Measurements from ENCODE around the gene LHFPL6. TPM values are rescaled to one million over a fixed set of nuclear protein-coding genes. Genes with fewer than 3 reads are reported as not detected.

The LHFPL6 gene
- total RNA-seq, 1 donor from 2014 or later: 24.5 TPM

DNA sequence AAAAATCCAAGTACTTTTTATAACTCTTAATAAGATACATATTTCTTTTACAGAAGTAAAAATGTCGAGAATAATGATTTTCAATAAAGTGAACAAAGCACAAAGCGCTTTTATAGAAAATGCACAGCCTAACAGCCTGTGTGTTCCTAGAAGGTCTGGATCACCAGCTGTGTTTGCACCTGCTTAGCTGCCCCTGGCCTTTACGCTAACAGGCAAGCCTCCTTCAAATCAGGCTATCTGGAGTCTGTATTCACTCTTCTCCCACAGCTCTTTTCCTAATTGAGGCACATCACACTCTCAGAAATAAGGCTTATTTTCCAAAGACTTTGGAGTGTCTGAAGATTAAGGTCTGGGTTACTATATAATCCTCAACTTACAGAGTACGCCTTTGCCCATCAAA, 183.1 kb downstream of the LHFPL6 start:
- FAIRE-seq: no peak
- DNase-seq (ENCODE audit: low spot score in 2 of 2): no peak

- FAIRE-seq (no peak), DNase-seq (ENCODE audit: low spot score in 2 of 2) (no peak)
Measured at GRCh38 chr13:39419068-39419467, 183.9 kb downstream of the LHFPL6 start.

DNA sequence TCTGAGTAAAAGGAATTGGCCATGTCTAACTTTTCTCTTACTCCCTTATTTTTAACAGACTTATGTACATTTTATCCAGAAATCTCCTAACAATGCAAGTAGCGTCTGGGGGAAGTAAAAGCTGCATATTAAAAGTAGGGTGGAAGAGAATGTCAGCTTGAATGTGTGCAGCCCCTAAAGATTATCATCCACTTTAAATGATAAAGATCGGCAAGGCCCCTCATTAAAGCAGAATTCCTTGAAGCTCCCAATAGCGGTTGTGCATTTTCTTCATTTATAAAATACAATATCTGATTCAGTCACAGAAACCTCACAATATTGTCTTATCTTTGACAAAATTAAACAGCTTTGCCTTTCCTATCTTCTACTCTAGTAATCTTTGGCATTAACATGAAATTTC, 184.6 kb downstream of the LHFPL6 start:
- DNase-seq (ENCODE audit: low spot score in 2 of 2) (no peak), FAIRE-seq (no peak)

DNA sequence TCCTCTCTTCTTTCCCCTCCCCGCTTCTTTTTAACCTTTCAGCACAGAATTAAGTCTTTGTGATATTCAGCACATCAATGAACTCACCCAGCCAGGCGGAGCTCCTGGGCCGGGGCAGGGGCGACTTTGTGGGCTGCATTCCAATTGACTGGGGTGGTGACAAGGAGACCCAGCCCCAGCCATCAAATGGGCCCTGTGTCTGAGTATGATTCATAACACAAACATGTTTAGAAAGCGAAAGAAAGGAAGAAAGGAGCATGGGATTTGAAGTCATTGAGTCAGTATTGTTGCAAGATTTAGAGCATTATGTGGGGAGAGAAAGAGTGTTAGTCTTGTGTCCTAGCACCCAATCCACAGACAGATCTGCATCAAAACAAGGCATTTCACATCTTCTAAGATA, 185.3 kb downstream of the LHFPL6 start:
- FAIRE-seq (no peak), DNase-seq (ENCODE audit: low spot score in 2 of 2) (no peak)

- DNase-seq (ENCODE audit: low spot score in 2 of 2): no peak
- FAIRE-seq: no peak
Measured at GRCh38 chr13:39417131-39417530, 185.9 kb downstream of the LHFPL6 start.

DNA sequence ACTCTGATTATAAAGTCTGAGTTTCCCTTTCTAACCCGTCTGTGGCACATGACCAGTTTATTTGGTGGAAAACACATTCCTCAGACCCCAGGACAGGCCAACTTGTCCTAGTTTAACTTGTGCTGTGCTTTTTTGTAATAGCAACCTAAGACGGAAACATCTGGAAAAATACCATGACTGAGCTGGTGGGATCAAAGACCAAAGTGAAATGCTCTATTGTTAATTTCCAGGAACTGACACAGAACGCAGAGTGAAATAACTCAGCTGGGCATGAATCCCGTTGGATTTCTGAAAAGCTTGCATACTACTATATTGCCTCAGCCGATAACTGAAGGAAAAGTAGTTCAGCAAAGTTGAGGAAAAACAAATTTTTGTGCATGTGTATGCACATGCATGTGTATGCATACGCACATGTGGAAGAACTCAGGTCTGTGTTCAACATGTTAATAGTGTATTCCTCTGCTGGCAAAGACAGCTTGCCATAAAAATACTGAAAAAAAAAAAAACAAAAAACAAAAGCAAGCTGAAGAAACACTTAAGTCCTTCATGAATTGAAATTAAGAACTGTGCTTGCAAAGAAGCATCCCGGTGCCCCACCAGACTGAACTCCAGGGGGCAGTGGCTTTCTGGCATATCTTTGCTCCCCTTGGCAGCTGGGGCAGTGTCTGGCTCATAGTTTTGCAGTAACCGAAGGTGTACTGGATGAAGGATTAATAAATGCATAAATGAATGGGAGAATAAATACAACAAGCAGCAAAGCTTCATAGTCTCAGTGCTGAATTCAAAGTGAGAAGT, 187.8 kb downstream of the LHFPL6 start:
- DNase-seq (ENCODE audit: low spot score in 2 of 2) (no peak), FAIRE-seq (no peak)

DNA sequence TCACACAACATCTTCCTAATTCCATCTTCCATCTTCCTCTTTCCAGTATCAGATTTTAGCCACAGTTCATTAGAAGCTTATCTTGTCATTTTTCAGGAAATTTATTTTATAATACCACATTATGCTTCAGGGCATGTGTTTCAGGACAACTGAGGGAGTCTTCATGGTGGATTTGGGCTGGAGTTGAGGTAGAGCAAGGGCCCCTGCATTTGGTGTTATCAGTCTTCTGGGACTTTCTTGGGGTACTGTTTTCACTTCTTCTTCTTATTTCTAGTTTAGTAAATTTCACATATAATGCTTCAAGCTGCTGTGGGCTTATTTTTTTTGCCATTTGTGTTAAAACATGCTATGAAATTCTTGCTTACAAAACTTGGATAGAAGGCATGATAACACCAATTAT, 188.7 kb downstream of the LHFPL6 start:
- FAIRE-seq (no peak), DNase-seq (ENCODE audit: low spot score in 2 of 2) (no peak)

DNA sequence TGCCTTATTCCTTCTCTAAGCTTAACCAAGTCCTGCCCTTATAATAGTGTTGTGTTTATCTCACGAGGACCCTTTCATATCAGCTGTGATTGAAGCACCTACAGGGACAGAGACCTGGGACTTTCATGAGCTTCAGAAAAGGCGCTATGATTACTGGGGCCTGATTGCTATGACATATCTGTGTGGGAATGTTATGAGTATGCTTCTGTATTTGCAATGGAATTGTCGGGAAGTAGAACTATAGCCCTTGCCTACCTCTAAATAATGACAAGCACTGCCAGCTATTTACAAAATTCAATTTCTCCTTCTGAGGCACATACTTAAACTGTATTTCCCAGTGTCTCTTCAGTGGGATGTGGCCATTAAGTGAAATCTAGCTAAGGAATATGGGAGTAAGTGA, 191.5 kb downstream of the LHFPL6 start:
- DNase-seq (ENCODE audit: low spot score in 2 of 2) (no peak), FAIRE-seq (no peak)

DNA sequence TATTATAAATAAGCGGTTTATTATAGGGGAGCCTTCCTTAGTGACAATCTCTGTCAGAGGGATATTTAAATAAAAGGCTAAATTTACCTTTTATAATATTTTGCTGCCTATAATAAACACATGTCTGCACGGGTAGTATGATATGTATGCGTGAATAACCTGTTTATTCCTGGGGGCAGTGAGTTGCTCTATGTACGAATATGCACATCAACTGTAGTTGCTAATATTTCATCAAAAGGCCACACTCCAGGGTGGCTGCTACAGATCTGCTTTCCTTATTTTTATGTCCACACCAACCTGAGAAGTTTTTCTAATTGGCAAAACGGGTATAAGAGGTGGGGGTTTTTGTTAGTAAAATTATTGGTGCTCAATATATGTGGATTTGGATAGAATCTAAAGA, 192.0 kb downstream of the LHFPL6 start:
- no peak for FAIRE-seq

DNA sequence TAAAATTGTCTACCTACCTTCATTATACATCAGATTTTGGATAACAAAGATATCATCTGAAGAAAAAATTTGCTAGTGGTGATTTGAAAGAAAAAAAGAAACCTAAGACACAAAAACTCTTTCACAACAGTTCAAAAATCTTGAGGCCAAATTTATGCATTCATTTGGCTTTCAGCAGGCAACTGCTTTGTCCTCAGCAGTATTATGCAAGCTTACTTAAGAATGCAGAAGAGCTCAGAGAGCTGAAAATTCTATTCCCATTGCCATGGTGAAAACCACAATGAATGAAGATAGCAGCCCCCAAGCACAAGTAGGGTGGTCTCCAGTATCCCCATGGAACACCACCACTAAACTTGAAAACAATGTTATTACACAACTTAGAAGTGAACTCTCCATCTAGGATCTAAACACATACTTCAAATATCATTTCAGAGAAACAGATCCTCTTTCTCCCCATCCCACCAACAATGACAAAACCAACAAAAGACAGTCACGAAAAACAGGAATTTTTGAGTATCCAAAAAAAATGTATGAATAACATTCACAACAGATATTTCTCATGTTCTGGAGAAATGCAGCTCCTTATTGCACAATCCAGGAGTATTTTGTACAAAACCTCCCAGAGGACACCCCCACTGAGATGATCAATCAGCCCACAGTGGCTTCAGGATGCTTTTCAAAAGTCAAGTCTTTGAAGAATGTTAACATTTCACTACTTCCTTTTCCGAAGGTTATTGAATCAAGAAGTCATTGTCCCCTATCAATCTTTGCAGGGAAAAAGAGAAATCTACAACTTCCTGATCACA, 192.7 kb downstream of the LHFPL6 start:
- DNase-seq (ENCODE audit: low spot score in 2 of 2) (no peak), FAIRE-seq (no peak)

More for the DNA sequence above, 192.0 kb downstream of the LHFPL6 start:
- DNase-seq (ENCODE audit: low spot score in 2 of 2): no peak

DNA sequence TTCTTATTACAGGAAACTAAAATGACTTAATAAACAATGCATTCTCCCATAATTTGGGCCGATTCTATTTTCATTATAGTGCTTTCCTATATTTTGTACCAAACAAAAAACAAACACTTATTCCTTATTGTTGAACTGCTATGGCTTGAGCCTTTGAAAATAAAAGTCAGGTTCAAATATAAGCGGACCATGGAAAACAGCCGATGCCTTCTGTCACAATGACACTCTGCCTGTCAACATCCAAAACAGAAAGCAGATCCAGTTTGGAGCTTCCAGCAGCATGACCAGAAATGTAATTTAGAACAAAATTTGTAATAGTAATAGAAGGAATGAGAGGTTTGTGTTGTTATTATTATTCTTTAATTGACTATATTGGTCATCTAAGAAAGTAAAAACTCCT, 194.5 kb downstream of the LHFPL6 start:
- DNase-seq (ENCODE audit: low spot score in 2 of 2) (no peak), FAIRE-seq (no peak)

GRCh38 chr13:39407786-39408185, 195.2 kb downstream of the LHFPL6 start:
- DNase-seq (ENCODE audit: low spot score in 2 of 2): no peak
- no peak for FAIRE-seq

- DNase-seq (ENCODE audit: low spot score in 2 of 2) (no peak), FAIRE-seq (no peak)
Measured at GRCh38 chr13:39407138-39407537, 195.9 kb downstream of the LHFPL6 start.

DNA sequence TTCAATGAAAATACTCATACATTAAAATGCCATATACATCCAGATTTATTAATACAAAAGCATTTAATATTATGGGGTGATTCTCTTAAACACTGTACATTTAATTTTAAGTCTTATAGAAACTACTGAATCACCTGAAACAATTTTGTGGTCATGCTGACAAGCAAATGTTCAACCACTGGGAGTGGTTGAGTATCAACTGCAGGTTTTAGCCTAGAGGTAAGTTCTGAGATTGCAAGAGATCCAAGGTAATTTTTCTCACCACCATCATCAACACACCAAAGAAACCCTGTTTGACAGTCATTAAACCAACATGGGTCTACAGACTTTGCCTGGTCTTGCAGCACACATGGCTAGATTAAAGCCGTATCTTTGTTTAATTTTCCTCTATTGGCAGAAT, 196.3 kb downstream of the LHFPL6 start:
- no peak for DNase-seq (ENCODE audit: low spot score in 2 of 2)
- no peak for FAIRE-seq

GRCh38 chr13:39405596-39406205, 197.3 kb downstream of the LHFPL6 start:
- DNase-seq (ENCODE audit: low spot score in 2 of 2) (no peak), FAIRE-seq (no peak)

DNA sequence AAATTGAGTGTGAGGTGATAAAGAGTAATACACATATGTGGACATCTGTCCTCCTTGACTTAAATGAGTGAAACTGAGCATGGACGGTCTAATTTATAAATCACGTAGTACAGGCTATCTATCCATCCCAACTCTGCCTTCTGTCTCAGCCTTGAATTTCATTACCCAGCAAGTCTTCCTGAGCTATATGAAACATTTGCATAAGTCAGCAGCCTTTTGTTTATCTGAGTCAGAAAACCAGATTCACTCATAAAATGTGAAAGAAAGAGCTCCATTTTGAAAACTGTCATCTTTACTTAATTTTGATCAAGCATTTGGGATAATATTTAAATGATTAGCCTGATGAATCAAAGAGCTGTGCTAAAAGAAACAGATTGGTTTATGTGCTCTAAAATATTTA, 197.9 kb downstream of the LHFPL6 start:
- FAIRE-seq: no peak
- no peak for DNase-seq (ENCODE audit: low spot score in 2 of 2)

DNA sequence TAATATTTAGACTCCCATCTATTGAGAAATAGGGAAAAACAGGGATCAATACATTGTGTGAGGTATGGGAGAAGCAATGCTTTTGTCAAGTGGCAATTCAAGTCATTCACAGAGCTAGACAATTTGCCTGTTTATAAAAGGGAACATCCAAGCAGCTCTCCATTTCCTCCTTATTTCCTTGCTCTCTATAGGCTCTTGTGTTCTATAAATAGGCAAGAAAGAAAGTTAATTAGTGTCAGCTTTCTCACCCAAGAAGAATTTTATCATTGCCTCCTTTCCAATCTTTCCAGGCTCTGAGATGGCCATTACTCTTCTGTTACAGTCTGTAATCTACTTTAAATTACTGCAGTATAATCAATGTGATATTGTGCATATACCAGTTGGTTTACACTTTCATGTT, 199.9 kb downstream of the LHFPL6 start:
- DNase-seq (ENCODE audit: low spot score in 2 of 2): no peak
- no peak for FAIRE-seq

- DNase-seq (ENCODE audit: low spot score in 2 of 2) (no peak), FAIRE-seq (no peak)
Measured at GRCh38 chr13:39402221-39402970, 200.6 kb downstream of the LHFPL6 start.

GRCh38 chr13:39401756-39402155, 201.2 kb downstream of the LHFPL6 start:
- DNase-seq (ENCODE audit: low spot score in 2 of 2) (no peak), FAIRE-seq (no peak)

- no peak for DNase-seq (ENCODE audit: low spot score in 2 of 2)
- no peak for FAIRE-seq
Measured at GRCh38 chr13:39401046-39401705, 201.8 kb downstream of the LHFPL6 start.
